Upper lobe of left lung (tissue), 4 donors: Measurements from ENCODE around the gene SLC16A8.

ENCODE experiments used
- CTCF ChIP-seq, 6 experiments: fragments of 450-650 bp in 4 of 6; fragments of 200-600 bp in 2 of 6; sonication (generic) in 2 of 6; IDR thresholded peaks; one replicate each; pipeline ENCODE4 v1.5.1; 2016 to 2019; ENCODE audit warnings: antibody characterized with exemption in 6 of 6
- EP300 ChIP-seq, 4 donors: sonication (generic); formaldehyde crosslinking; IDR thresholded peaks; one replicate each; pipeline ENCODE4 v1.5.1; 2017; ENCODE audit warnings: antibody characterized with exemption in 4 of 4, control low read depth in 2 of 4
- POLR2A ChIP-seq, 4 donors: fragments of 450-650 bp; IDR thresholded peaks; one replicate each; pipeline ENCODE4 v1.5.1; 2016 to 2017; ENCODE audit warnings: antibody characterized with exemption in 4 of 4, mild to moderate bottlenecking in 2 of 4
- POLR2AphosphoS5 ChIP-seq, 2 donors: sonication (generic); formaldehyde crosslinking; IDR thresholded peaks; one replicate each; pipeline ENCODE4 v1.5.1; 2017; ENCODE audit warnings: antibody characterized with exemption in 2 of 2

GRCh38 chr22:38049812-38050619 is 34.0 kb downstream of the SLC16A8 start:
- no peak for TF ChIP-seq CTCF (IDR thresholded peaks at IDR 0.05)
- TF ChIP-seq EP300 (IDR thresholded peaks at IDR 0.05), result no peak
- no peak for TF ChIP-seq POLR2A (IDR thresholded peaks at IDR 0.05)
- no peak for TF ChIP-seq POLR2AphosphoS5 (IDR thresholded peaks at IDR 0.05)
